A172 (cell line): ENCODE measurements around the gene SEMA5A. TPM values are rescaled to one million over a fixed set of nuclear protein-coding genes. Genes with fewer than 3 reads are reported as not detected.

Experiments used
- DNase-seq: peaks from one replicate; pipeline ENCODE4 v3.0.0-alpha.2; 2015; ENCODE audit warnings: low spot score
- total RNA-seq: library from RNA; depleted of rRNA; stranded (reverse); fragments of >200 nt; shearing (Covaris generic); gene quantifications from 2 replicates; pipeline ENCODE4 v1.2.3, GENCODE V29; 2014; rRNA removed

Gene SEMA5A
- total RNA-seq, result 9.3 and 12.0 TPM in 2 replicates

- peak; percentile 51 for DNase-seq
Measured at GRCh38 chr5:9545992-9546851, at the start of gene SEMA5A. Gene SEMA5A (minus strand): TSS chr5:9546075. CDS start chr5:9379946, 166,129 bp downstream.

- DNase-seq, result no peak
Measured at GRCh38 chr5:9594913-9595312, 49.0 kb upstream of the SEMA5A start.

GRCh38 chr5:9589049-9589835 lies 43.4 kb upstream of the SEMA5A start:
- no peak for DNase-seq

GRCh38 chr5:9588254-9588653 lies 42.4 kb upstream of the SEMA5A start:
- DNase-seq, result no peak

GRCh38 chr5:9587135-9587534 lies 41.3 kb upstream of the SEMA5A start:
- DNase-seq, result no peak

- no peak for DNase-seq
Measured at GRCh38 chr5:9582406-9582805, 36.5 kb upstream of the SEMA5A start.

- DNase-seq, result no peak
Measured at GRCh38 chr5:9573796-9574195, 27.9 kb upstream of the SEMA5A start.

GRCh38 chr5:9572246-9572645 lies 26.4 kb upstream of the SEMA5A start:
- DNase-seq, result no peak

- no peak for DNase-seq
Measured at GRCh38 chr5:9570876-9571275, 25.0 kb upstream of the SEMA5A start.

- DNase-seq, result no peak
Measured at GRCh38 chr5:9567039-9567438, 21.2 kb upstream of the SEMA5A start.

GRCh38 chr5:9564752-9565151 lies 18.9 kb upstream of the SEMA5A start:
- DNase-seq, result no peak

- peak; percentile 92 for DNase-seq
Measured at GRCh38 chr5:9562141-9562540, 16.3 kb upstream of the SEMA5A start.

- no peak for DNase-seq
Measured at GRCh38 chr5:9559965-9560364, 14.1 kb upstream of the SEMA5A start.

- DNase-seq, result no peak
Measured at GRCh38 chr5:9558319-9558965, 12.6 kb upstream of the SEMA5A start.

- DNase-seq, result peak; percentile 70
Measured at GRCh38 chr5:9557696-9558095, 11.8 kb upstream of the SEMA5A start.

GRCh38 chr5:9555961-9556360 lies 10.1 kb upstream of the SEMA5A start:
- no peak for DNase-seq

GRCh38 chr5:9554122-9554521 lies 8.2 kb upstream of the SEMA5A start:
- no peak for DNase-seq

- no peak for DNase-seq
Measured at GRCh38 chr5:9553561-9553960, 7.7 kb upstream of the SEMA5A start.

- no peak for DNase-seq
Measured at GRCh38 chr5:9551567-9552537, 6.0 kb upstream of the SEMA5A start.

GRCh38 chr5:9549941-9550340 lies 4.1 kb upstream of the SEMA5A start:
- no peak for DNase-seq
